ENCODE data around the gene MT2A.

DNA sequence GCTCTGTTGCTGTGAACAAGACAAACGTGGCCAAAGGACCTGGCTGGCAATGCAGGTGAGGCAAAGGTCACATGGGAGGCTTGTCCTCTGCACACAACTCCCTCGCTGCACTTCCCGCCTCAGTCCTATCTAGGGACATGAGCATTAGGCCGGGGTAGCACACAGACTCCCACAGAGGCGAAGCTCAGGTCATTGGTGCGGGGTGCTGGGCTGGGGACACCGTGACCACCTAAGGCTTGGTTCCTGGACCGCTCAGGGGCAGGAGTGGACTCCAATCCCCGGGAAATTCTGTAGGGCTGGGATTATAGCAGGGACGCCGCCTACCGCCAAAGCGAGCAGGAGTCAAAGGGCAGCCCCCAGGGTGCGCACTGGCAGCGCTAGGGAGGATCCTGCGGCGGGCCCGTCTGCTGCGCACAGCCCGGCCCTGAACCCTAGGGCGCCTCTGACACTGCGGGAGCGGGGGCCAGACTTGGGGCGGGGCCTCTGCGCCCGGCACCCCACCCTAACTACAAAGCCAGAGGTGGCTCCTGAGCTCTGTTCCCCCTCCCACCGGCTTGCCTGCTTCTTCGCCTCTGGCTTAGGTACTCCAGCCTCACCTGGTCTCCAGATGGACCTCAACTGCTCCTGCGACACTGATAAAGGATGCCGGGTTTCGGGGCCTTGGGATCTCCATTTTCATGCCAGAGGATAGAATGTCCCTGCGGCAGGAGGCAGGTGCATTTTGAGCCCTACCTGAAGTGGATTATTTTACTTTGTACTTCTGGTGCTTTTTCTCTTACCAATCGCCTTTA lies 39.5 kb downstream of the MT2A start:
- TF ChIP-seq, protein P1, sequence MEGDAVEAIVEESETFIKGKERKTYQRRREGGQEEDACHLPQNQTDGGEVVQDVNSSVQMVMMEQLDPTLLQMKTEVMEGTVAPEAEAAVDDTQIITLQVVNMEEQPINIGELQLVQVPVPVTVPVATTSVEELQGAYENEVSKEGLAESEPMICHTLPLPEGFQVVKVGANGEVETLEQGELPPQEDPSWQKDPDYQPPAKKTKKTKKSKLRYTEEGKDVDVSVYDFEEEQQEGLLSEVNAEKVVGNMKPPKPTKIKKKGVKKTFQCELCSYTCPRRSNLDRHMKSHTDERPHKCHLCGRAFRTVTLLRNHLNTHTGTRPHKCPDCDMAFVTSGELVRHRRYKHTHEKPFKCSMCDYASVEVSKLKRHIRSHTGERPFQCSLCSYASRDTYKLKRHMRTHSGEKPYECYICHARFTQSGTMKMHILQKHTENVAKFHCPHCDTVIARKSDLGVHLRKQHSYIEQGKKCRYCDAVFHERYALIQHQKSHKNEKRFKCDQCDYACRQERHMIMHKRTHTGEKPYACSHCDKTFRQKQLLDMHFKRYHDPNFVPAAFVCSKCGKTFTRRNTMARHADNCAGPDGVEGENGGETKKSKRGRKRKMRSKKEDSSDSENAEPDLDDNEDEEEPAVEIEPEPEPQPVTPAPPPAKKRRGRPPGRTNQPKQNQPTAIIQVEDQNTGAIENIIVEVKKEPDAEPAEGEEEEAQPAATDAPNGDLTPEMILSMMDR (IDR thresholded peaks at IDR 0.05; ENCODE audit: insufficient read depth, low read length, poor library complexity, severe bottlenecking), result no peak
- no peak for TF ChIP-seq EZH2phosphoT487 (conservative IDR thresholded peaks at IDR 0.05; ENCODE audit: low read length)

Data from SU-DHL-6 (cell line).